Kidney epithelial cell (primary cell): ENCODE data around the gene KIRREL1. TPM values are rescaled to one million over a fixed set of nuclear protein-coding genes. Genes with fewer than 3 reads are reported as not detected.

Experiments used
- DNase-seq: peaks from one replicate; pipeline ENCODE4 v3.0.0-alpha.2; 2010; ENCODE audit warnings: low read depth
- H3K27me3 ChIP-seq: 2 replicates; pipeline ENCODE4 v1.6.0; 2011; ENCODE audit warnings: low read length; ENCODE audit not compliant: control insufficient read depth, insufficient read depth
- H3K36me3 ChIP-seq: 2 replicates; pipeline ENCODE4 v1.5.1; 2011; ENCODE audit warnings: low read length; ENCODE audit not compliant: control insufficient read depth, insufficient read depth
- H3K4me3 ChIP-seq: 2 replicates; pipeline ENCODE4 v1.5.1; 2011; ENCODE audit warnings: low read depth, mild to moderate bottlenecking, control low read depth, low read length
- total RNA-seq: library from RNA; depleted of rRNA; stranded (reverse); fragments of >200 nt; gene quantifications from 2 replicates; pipeline ENCODE4 v1.2.3, GENCODE V29; 2015
- TF ChIP-seq, protein P1 (sequence below): IDR thresholded peaks from 2 replicates; pipeline ENCODE4 v1.5.1; 2011; ENCODE audit warnings: mild to moderate bottlenecking, moderate library complexity, low read length, control low read depth, inconsistent platforms; ENCODE audit not compliant: insufficient read depth, poor library complexity, severe bottlenecking

Gene KIRREL1
- total RNA-seq, 1 donor from 2014 or later, result 119 TPM

DNA sequence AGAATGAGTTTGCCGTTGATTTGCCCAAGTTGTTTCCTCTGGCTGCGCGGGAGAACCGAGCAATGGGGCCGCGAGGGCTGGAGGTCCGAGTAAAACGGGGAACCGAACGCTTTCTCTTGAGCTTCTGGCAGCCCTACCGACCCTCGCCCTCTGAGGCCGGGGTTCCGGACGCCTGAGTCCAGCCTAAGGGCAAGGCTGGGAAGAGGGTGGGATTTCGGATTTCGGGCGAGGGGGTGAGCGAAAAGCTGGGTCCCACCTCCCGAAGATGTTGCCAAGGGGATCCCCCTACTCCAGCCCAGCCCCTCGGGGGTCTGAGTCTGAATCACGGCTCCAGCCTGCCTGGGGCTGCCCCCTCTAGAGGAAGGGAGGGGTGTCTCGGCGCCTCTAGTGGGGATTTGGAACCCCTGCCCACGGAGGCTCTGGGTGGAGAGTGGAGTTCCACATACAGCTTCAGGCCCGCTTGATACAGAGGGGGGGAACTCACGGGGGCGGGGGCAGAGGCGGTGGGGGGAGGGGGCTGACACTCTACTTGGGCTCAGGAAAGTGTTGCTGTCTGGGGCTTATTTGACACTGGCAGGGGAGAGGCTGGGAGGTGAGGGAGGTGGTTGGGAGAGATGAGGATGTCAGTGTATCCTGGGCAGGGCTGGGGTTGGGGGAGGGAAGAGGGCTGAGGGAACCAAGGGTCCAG is 617 bp downstream of the KIRREL1 start:
- DNase-seq, result no peak
- Histone ChIP-seq H3K4me3 (peak overlapping the region; percentile 87), H3K27me3 (no peaks in the 10 kb centered on the region), H3K36me3 (peaks cover 2% of the 10 kb centered on the region)
- TF ChIP-seq, protein P1, sequence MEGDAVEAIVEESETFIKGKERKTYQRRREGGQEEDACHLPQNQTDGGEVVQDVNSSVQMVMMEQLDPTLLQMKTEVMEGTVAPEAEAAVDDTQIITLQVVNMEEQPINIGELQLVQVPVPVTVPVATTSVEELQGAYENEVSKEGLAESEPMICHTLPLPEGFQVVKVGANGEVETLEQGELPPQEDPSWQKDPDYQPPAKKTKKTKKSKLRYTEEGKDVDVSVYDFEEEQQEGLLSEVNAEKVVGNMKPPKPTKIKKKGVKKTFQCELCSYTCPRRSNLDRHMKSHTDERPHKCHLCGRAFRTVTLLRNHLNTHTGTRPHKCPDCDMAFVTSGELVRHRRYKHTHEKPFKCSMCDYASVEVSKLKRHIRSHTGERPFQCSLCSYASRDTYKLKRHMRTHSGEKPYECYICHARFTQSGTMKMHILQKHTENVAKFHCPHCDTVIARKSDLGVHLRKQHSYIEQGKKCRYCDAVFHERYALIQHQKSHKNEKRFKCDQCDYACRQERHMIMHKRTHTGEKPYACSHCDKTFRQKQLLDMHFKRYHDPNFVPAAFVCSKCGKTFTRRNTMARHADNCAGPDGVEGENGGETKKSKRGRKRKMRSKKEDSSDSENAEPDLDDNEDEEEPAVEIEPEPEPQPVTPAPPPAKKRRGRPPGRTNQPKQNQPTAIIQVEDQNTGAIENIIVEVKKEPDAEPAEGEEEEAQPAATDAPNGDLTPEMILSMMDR, result peak; percentile 30

GRCh38 chr1:157994704-157995582 is 1.5 kb downstream of the KIRREL1 start:
- no peak for DNase-seq
- H3K27me3 ChIP-seq, result no peaks in the 10 kb centered on the region
- peak overlapping the region; percentile 87 for H3K4me3 ChIP-seq
- H3K36me3 ChIP-seq, result peaks cover 2% of the 10 kb centered on the region
- TF ChIP-seq, protein P1, result no peak

DNA sequence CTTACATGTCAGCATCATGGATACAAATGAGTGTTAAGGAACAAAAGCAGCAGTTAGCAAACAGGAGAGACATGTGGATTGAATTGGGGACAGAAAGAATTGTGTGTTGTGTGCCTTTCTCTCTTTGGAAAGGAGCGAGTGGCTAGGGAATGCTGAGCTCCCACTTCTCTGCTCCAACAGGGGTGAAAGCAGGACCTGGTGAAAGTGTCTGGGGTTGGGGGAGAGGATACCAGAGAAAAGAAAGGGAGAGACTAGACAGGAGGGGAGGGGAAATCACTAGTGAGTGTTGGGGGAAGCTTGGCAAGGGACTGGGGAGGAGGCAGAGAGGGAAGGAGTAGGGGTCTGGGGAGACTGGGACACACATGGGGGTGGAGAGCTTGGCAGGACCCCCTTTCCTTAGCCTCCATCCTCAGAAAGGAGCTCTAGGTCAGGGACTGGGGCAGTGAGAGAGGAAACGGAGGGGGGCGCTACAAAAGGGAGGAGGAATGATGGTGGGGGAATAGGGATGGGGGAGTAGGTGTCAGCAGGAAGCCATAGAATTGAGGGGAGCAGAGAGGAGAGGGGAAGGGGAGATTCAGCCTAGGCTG is 2.2 kb downstream of the KIRREL1 start:
- Histone ChIP-seq H3K4me3 (peak overlapping the region; percentile 87), H3K36me3 (peaks cover 2% of the 10 kb centered on the region), H3K27me3 (no peaks in the 10 kb centered on the region)
- no peak for DNase-seq
- TF ChIP-seq, protein P1, result peak; percentile 36

GRCh38 chr1:157996433-157996832 is 3.0 kb downstream of the KIRREL1 start:
- no peak for DNase-seq
- TF ChIP-seq, protein P1, result no peak
- H3K27me3 ChIP-seq, result no peaks in the 10 kb centered on the region
- H3K4me3 ChIP-seq, result peak overlapping the region; percentile 87
- H3K36me3 ChIP-seq, result peaks cover 2% of the 10 kb centered on the region

- TF ChIP-seq, protein P1, result no peak
- no peaks in the 10 kb centered on the region for H3K36me3 ChIP-seq
- DNase-seq, result no peak
These were observed 7.1 kb downstream of the KIRREL1 start for GRCh38 chr1:158000507-158000906.

More at GRCh38 chr1:158000507-158000906, 7.1 kb downstream of the KIRREL1 start:
- no peaks in the 10 kb centered on the region for H3K27me3 ChIP-seq
- no peak overlapping the region for H3K4me3 ChIP-seq
